ENCODE data around the gene MORN5. TPM values are rescaled to one million over a fixed set of nuclear protein-coding genes. Genes with fewer than 3 reads are reported as not detected.
"Not testable (repeated sequence)": the region's sequence is repeated elsewhere in the genome, so short reads cannot be mapped to it uniquely, and the experiment has no call there.

Gene MORN5
- total RNA-seq, 2 donors from 2014 or later, result 2.1 TPM; not detected in 1

DNA sequence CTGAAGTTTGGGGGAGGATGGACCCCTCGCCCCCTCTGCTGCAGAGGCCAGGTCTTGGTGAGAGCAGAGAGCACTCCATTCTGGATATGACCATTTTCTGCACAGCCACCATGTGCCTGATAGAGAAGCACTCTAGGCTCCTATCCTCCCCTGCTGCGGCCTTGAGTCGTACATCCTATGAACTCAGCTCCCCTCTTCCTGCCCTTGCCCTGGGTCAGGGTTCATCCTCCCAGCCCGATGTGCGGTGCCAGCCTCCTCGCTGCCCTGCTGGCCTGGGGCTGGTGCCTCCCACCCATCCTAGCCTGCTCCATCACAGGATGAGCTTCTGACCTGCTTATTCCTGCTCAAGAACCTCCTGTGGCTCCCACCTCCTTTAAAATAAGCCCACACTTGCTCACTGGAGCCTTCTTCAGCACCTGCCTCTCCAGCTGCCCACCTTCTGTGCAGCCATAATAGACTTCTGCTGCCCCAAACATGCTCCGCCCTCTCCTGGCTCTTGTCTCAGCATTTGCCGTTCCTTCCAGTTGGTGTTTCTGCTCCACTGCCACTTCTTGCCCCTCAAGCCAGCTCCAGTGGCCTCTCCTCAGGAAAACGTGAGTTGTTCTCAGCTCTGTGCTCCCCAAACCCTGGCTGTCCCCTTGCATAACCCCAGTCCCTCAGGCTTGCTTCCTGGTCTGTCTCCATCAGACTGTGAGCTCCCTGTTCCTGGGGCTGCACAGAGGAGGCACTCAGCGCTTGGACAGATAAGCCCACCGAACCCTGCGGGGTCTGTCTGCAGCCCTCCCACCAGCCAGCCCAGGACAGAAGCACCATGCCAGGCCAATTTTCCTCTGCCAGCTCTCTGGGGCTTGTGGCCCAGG, 44.3 kb upstream of the MORN5 start:
- no peaks in the 10 kb centered on the region for H3K4me1 ChIP-seq (replicated peaks)
- H3K4me3 ChIP-seq, result no peak overlapping the region
- no peaks in the 10 kb centered on the region for H3K9me3 ChIP-seq
- TF ChIP-seq POLR2AphosphoS5 (IDR thresholded peaks at IDR 0.05), result no peak
- TF ChIP-seq, protein P1, sequence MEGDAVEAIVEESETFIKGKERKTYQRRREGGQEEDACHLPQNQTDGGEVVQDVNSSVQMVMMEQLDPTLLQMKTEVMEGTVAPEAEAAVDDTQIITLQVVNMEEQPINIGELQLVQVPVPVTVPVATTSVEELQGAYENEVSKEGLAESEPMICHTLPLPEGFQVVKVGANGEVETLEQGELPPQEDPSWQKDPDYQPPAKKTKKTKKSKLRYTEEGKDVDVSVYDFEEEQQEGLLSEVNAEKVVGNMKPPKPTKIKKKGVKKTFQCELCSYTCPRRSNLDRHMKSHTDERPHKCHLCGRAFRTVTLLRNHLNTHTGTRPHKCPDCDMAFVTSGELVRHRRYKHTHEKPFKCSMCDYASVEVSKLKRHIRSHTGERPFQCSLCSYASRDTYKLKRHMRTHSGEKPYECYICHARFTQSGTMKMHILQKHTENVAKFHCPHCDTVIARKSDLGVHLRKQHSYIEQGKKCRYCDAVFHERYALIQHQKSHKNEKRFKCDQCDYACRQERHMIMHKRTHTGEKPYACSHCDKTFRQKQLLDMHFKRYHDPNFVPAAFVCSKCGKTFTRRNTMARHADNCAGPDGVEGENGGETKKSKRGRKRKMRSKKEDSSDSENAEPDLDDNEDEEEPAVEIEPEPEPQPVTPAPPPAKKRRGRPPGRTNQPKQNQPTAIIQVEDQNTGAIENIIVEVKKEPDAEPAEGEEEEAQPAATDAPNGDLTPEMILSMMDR (IDR thresholded peaks at IDR 0.05), result no peak
- no peak for TF ChIP-seq POLR2A (IDR thresholded peaks at IDR 0.05)
- no peak for DNase-seq (ENCODE audit: low spot score)
- no peaks in the 10 kb centered on the region for H3K36me3 ChIP-seq
- H3K27ac ChIP-seq, result no peak overlapping the region
- intact Hi-C loops (cut with DNase I), result no loop called here
- WGBS, result 75% methylated on average over 12 of the region's 12 CpGs
- H3K27me3 ChIP-seq (replicated peaks; ENCODE audit: insufficient read depth), result no peaks in the 10 kb centered on the region

DNA sequence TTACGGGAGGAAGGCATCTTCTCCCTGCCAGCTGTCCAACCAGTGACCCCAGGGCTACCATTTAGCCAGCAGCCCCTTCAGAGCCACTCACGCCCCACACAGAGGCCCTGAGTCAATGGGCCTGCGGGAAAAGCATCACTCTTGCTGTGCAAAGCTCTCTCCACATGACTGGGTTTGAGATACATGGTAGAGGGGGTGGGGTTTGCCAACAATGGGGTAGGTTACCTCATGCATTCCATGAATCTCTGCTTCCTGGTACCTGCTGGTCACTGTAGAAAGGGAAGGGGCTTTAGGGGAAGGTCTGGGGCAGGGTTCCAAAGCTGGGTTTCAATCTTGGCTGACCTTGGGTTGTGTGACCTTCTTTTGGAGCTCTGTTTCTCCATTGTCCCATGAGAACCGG, 43.7 kb upstream of the MORN5 start:
- intact Hi-C loops (cut with DNase I), result no loop called here
- no peaks in the 10 kb centered on the region for H3K4me1 ChIP-seq (replicated peaks)
- no peaks in the 10 kb centered on the region for H3K27me3 ChIP-seq (replicated peaks; ENCODE audit: insufficient read depth)
- H3K36me3 ChIP-seq, result no peaks in the 10 kb centered on the region
- H3K9me3 ChIP-seq, result no peaks in the 10 kb centered on the region
- WGBS, result 86% methylated on average over 3 of the region's 4 CpGs
- TF ChIP-seq POLR2A (IDR thresholded peaks at IDR 0.05), result no peak
- no peak for TF ChIP-seq POLR2AphosphoS5 (IDR thresholded peaks at IDR 0.05)
- TF ChIP-seq, protein P1 (IDR thresholded peaks at IDR 0.05), result no peak
- no peak for DNase-seq (ENCODE audit: low spot score)
- H3K4me3 ChIP-seq, result no peak overlapping the region
- H3K27ac ChIP-seq, result no peak overlapping the region

DNA sequence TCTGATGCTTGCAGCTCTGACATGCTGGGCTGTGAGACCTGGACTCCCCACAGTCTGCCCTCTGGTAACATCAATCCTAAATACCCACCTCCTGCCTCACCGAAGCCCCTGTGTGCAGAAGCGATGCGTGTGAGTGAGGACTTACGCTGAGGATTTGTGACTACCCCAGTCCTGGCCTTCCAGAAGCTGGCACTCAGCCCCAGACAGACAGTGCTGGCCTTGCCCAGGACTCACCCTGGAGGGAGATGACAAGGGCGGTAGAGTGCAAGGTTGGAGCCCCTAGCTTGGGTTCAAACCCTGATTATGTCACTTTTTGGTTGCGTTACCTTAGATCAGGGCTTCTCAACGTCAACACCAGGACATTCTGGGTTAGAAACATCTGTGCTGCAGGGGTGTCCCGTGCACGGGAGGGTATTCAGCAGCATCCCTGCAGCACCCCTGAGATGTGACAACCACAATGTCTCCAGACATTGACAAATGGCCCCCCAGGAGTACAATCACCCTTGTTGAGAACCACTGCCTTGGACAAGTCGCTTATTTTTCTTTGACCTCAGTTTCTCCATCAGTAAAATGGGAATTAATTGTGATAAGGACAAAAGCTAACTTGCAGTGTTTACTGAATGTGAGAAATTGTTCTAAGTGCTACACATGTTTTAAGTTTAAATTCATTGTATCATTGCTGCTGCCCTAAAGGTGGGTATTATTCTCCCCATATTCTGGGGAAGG, 43.1 kb upstream of the MORN5 start:
- no peak overlapping the region for H3K27ac ChIP-seq
- no peak overlapping the region for H3K4me3 ChIP-seq
- TF ChIP-seq, protein P1 (IDR thresholded peaks at IDR 0.05), result no peak
- WGBS, result 94% methylated on average over 10 of the region's 10 CpGs
- DNase-seq (ENCODE audit: low spot score), result no peak
- intact Hi-C loops (cut with DNase I), result no loop called here
- H3K27me3 ChIP-seq (replicated peaks; ENCODE audit: insufficient read depth), result no peaks in the 10 kb centered on the region
- H3K4me1 ChIP-seq (replicated peaks), result no peaks in the 10 kb centered on the region
- no peaks in the 10 kb centered on the region for H3K36me3 ChIP-seq
- H3K9me3 ChIP-seq, result no peaks in the 10 kb centered on the region

DNA sequence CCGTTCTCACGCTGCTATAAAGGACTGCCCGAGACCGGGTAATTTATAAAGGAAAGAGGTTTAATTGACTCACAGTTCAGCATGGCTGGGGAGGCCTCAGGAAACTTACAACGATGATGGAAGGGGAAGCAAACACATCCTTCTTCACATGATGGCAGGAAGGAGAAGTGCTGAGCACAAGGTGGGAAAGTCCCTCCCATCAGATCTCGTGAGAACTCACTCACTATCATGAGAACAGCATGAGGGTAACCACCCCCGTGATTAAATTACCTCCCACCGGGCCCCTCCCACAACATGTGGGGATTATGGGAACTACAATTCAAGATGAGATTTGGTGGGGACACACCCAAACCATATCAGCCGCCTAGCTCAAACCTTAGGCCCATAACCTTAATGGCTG, 42.5 kb upstream of the MORN5 start:
- H3K4me1 ChIP-seq (replicated peaks); DNase-seq (ENCODE audit: low spot score); H3K27me3 ChIP-seq (replicated peaks; ENCODE audit: insufficient read depth); H3K4me3 ChIP-seq; H3K36me3 ChIP-seq; H3K9me3 ChIP-seq; intact Hi-C loops (cut with DNase I); H3K27ac ChIP-seq: not testable (repeated sequence)
- WGBS, result 71% methylated on average over 9 of the region's 9 CpGs

DNA sequence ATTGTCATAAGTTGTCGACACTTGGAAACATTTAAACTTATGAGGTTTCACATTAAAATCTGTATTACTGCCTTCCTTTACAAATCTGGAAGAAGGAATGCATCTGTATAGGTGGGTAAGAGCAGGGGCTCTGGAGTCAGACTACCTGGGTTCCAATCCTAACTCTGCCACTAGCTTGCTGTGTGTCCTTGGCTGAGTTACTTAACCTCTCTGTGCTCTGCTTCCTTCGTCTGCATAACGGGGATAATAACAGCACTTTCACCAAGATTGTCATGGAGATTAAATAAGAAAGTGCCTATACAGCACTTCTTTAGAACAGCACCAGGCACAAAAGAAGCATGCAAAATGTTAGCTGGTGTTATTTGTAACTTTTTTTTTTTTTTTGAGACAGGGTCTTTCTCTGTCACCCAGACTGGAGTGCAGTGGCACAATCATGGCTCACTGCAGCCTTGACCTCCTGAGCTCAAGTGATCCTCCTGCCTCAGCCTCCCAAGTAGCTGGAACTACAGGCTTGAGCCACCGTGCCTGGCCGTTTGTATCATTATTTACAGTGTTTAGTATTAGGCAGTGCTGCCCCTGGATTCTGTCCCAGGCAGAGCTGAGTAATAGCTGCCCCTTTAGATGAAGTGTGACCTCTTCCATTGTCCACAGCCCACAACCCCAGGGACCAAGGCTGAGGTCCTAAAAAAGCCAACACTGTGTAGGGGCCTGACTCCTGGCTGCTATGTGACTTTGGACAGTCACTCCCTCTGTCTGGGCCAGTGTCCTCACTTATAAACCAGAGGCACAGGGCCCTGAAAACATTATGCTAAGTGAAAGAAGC, 41.2 kb upstream of the MORN5 start:
- no peaks in the 10 kb centered on the region for H3K27me3 ChIP-seq (replicated peaks; ENCODE audit: insufficient read depth)
- H3K36me3 ChIP-seq, result no peaks in the 10 kb centered on the region
- 77% methylated on average over 5 of the region's 5 CpGs for WGBS
- intact Hi-C loops (cut with DNase I), result no loop called here
- no peak for DNase-seq (ENCODE audit: low spot score)
- TF ChIP-seq, protein P1 (IDR thresholded peaks at IDR 0.05), result no peak
- no peaks in the 10 kb centered on the region for H3K9me3 ChIP-seq
- H3K4me3 ChIP-seq, result no peak overlapping the region
- H3K27ac ChIP-seq, result no peak overlapping the region
- no peaks in the 10 kb centered on the region for H3K4me1 ChIP-seq (replicated peaks)
